HG02870 (cell line): Measurements from ENCODE around the gene TADA2A.
"Not testable (repeated sequence)": the region's sequence is repeated elsewhere in the genome, so short reads cannot be mapped to it uniquely, and the experiment has no call there.

Source experiments
- ATAC-seq: cut with Tn5 transposase; IDR thresholded peaks from one replicate; pipeline ENCODE4 v1.9.1; 2021; ENCODE audit warnings: mild to moderate bottlenecking, moderate library complexity; ENCODE audit not compliant: unreplicated experiment

The TADA2A gene

DNA sequence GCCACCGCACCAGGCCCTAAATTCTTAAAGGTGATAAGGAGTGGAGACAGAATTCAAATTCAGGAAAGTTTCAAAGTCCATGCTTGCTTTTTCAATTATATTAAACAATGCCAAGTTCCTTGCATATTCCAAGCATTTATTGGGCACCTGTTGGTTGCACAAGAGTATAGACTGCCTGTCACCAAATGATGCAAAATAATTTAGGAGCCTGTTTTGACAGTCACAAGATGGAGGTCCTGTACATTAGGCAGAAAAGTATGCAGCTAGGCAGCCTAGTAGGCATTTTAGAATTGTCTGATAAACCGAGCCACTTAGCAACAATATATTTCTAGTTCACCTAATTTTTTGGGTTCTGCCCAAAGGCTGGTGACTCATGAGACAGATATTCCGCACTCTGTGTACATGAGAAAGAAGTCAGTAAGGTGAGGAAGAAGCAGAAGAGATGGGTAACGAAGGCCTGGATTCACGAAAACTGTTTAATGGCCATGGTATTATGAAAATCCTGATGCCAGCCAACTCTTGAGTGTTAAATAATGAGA is 7.4 kb upstream of the TADA2A start:
- ATAC-seq = no peak

DNA sequence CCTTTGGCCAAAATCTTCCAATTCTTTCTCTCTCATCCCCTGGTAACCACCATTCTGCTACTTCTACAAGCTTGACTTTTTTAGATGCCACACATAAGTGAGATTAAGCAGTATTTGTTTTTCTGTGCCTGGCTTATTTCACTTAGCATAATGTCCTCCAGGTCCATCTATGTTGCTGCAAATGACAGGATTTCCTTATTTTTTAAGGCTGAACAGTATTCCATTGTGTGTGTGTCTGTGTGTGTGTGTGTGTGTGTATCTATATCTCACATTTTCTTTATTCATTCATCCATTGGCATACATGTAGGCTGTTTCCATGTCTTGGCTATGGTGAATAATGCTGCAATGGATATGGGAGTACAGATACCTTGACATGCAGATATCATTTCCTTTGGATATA is 6.2 kb upstream of the TADA2A start:
- ATAC-seq = no peak

DNA sequence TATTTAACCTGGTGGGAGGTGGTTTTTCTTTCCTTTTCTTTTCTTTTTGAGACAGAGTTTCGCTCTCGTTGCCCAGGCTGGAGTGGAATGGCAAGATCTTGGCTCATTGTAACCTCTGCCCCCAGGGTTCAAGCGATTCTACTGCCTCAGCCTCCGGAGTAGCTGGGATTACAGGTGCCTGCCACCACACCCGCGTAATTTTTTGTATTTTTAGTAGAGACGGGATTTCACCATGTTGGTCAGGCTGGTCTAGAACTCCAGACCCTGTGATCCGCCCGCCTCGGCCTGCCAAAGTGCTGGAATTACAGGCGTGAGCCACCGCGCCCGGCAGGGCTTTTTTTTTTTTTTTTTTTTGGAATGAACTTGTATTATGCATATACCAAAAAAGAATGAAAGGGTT is 1.2 kb upstream of the TADA2A start:
- ATAC-seq = not testable (repeated sequence)

DNA sequence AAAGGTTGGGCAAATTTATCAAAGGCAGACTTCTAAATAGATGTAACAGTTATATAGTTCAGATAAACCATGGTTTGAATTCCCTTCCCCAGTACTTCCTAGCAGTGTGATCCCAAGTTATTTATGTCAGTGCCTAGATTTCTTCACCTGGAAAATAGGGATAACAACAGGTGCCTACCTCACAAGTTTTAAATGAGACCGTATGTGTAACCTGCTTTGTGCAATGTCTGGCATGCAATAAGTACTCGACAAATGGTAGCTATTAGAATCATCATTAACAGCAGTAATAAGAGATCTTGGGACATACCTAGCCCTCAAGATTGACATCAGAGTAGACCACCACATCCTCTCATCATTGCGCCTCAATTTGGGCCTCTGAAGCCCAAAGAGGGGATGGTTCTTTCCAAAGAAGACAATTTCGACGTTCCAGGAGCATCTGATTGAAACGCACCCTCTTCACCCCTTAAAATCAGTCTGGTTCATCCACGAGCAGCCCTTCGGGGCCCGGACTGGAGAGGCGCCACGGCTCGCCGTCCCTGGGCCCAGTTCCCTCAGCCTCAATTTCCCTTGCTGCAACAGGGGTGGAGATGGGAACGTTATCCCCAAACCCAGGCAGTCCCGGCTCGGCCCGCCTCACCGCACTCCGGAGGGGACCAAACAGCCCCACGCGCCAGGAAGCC is 591 bp upstream of the TADA2A start:
- no peak for ATAC-seq

DNA sequence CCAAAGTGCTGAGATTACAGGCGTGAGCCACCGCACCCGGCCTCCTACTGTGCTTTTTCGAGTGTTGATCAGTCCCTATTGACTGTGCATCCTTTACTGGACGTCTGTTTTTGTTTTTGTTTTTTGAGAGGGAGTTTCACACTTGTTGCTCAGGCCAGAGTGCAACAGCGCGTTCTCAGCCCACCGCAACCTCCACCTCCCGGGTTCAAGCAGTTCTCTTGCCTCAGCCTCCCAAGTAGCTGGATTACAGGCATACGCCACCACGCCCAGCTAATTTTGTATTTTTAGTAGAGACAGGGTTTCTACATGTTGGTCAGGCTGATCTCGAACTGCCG is 1.4 kb downstream of the TADA2A start:
- ATAC-seq = not testable (repeated sequence)

DNA sequence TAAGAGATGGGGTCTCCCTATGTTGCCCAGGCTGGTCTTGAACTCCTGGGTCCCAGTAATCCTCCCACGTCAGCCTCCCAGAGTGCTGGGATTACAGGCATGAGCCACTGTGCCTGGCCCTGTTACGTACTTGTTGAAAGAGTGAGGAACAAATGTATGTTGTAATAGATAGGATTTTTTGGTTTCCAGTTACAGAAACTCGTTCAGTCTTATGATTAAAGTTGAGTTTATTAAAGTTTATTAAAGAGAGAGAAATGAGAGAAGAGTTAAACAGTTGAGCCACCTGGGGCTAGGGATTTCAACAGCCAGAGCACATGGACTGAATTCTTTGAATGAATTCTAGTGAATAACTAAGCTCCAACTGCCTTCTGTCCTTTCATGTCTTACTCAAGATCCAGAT is 3.7 kb downstream of the TADA2A start:
- no peak for ATAC-seq

DNA sequence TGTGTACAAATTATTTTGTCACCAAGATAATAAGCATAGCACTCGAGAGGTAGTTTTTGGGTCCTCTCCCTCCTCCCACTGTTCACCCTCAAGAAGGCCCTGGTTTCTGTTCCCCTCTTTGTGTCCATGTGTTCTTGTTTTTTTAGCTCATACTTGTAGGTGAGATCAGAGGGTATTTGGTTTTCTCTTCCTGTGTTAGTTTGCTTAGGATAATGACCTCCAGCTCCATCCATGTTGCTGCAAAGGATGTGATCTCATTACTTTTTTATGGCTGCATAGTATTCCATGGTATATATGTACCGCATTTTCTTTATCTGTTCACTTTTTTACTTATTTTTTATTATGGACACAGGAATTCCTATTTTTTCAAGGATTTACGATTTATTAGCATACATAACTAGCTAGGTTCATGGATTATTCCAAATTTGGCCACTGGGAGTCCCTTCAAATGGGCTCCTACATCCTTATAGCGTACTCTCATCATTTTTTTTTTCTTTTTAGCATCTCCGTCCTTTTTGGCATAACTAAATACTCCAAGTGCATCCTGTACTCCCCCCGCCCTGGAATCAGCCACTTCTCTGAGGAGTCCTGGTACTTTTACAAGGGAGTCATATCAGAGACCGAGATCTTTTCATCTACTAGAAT is 7.3 kb downstream of the TADA2A start:
- ATAC-seq = no peak

DNA sequence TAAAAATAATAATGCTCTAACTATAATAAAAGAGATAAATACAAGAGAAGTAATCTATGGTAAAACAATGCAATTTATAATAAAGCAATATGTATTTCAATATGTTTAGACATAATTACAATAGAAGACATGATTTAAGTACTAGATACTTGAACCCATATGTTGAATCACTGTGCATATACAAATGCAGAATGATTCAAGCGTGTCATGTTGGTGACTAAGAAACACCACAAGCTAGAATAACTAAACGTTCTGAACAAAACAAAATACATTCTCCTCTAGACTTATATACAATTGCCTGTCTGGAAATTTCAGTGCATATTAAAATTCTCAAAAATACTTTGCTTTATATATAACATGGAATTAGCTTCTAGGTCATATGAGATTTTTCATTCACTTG is 11.2 kb downstream of the TADA2A start:
- ATAC-seq = no peak

DNA sequence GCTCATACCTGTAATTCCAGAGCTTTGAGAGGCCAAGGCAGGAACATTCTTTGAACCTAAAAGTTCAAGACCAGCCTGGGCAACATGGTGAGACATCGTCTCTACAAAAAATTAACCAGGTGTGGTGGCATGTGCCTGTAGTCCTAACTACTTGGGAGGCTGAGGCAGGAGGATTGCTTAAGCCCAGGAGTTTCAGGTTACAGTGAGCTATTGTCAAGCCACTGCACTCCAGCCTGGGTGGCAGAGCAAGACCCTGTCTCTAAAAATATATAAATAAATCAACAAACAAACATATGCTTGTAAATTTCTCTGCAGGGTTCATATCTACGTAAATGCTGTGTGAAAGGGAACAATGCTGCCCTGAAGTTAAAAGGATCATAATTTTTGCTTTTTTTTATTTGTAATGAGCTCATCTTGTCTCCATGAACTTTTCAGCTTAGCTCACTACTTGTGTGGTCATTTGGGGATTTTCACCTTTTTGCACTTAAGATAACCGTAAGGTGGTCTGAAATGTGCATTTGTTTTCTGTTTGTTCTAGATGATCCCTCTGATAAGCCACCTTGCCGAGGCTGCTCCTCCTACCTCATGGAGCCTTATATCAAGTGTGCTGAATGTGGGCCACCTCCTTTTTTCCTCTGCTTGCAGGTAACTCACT is 16.4 kb downstream of the TADA2A start:
- no peak for ATAC-seq

DNA sequence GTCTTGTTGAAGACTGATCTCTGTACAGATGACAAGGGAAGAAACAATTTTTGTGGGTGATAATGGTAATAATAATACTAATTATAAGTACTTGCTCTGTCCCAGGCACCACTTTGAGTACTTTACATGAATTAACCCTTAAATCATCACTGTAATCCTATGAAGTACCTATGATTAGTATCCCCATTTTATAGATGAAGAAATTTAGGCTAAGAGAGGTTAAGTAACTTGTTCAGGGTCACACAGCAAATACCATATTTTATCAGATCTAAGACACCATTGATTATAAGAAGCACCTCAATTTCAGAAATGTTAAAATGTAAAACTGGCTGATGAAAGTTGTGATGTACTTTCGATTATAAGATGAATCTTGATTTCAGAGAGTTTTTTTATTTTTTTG is 18.6 kb downstream of the TADA2A start:
- no peak for ATAC-seq

DNA sequence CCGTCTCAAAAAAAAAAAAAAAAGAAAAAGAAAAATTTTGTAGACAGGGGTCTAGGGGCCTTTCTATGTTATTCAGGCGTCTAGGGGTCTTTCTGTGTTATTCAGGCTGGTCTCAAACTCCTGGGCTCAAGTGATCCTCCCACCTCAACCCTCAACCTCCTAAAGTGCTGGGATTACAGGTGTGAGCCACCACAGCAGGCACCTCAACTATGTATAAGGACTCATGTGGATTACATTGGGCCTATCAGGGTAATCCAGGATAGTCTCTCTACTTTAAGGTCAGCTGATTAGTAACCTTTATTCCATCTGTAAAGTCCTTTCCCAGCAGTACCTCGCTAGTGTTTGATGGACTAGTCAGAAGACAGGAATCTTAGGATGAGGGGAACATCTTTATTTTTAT is 22.4 kb downstream of the TADA2A start:
- no peak for ATAC-seq

DNA sequence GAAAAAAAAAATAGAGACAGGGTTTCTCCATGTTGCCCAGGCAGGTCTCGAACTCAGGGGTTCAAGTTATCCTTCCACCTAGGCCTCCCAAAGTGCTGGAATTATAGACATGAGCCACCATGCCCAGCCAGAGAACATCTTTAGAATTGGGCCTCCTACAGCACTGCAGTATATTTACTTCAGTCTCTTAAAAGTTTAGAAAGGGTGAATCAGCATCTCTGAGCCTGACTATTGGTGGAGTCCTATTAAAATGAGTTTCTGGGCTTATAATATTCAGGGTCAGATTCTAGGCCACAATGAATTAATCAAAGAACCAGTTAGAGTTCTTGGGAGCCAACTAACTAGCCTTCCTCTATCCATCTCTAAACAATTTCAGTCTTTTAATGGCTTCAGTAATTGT is 22.8 kb downstream of the TADA2A start:
- ATAC-seq = no peak

DNA sequence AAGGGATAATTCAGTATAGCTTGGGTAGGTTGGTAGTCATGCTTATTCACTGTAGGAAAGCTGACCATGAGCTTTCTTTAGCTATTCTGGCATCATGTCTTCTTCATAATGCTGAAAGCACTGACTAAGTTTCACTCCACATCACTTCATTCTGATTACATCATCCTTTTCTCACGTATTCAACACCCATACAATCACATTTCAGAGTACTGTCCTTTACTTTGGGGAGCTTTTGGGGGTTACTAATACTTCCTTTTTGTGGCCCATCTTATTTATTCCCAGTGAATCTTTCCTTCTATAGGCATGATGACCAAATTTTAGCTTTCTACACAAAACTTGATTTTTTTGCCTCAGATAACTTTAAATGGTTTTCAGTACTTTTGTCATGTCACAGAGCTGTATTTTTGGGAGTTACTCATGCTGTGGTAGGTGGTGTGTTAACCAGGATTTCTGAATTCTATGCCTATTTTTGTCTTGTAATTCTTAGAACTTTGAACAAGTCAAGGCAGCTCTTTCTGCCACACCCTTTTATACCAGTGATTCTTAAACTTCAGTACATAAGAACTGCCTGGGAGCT is 23.5 kb downstream of the TADA2A start:
- ATAC-seq = no peak

DNA sequence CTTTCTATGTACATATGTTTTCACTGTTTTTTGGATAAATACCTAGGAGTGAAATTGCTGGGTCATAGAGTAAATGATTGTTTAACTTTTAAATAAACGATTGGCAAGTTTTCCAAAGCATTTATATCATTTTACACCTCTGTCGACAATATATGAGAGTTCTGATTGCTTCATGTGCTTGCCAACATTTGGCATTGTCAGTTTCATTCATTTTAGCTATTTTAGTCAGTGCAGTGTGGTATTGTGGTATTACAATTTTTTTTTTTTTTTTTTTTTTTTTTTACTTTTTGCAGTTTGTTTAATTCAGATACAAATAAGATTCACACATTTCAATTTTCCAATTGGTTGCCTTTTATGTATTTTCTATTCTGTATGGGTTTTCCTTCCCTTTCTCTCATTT is 26.0 kb downstream of the TADA2A start:
- no peak for ATAC-seq

DNA sequence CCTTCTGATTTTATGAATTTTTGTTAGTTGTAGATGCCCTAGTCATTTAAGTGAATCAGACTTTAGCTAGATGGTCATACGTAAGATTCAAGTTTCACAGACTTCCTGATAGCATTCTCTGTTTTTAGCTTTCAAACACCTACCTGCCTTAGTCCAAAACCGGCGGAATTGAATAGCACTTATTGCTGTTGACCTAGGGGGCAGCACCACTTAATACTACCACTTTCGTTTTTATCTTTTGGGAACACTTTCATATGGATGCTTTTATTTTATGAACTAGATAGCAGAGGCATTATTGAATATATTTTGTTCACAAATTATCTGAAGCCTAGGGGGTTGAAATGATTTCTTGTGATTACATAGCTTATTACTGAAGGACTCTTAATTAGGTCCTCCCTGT is 31.5 kb downstream of the TADA2A start:
- no peak for ATAC-seq

DNA sequence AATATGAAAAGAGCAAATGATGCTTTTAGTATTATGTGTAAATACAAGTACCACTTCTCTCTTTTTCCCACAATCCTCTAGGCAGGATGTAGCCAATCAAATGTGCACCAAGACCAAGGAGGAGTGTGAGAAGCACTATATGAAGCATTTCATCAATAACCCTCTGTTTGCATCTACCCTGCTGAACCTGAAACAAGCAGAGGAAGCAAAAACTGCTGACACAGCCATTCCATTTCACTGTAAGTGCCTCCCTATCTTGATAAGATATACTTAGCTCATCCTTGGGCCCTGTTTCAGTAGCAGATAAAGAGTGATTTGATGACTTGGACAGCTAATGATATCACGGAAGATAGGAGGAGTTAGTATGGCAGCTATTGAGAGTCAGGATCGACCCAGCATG is 33.7 kb downstream of the TADA2A start:
- ATAC-seq = no peak

DNA sequence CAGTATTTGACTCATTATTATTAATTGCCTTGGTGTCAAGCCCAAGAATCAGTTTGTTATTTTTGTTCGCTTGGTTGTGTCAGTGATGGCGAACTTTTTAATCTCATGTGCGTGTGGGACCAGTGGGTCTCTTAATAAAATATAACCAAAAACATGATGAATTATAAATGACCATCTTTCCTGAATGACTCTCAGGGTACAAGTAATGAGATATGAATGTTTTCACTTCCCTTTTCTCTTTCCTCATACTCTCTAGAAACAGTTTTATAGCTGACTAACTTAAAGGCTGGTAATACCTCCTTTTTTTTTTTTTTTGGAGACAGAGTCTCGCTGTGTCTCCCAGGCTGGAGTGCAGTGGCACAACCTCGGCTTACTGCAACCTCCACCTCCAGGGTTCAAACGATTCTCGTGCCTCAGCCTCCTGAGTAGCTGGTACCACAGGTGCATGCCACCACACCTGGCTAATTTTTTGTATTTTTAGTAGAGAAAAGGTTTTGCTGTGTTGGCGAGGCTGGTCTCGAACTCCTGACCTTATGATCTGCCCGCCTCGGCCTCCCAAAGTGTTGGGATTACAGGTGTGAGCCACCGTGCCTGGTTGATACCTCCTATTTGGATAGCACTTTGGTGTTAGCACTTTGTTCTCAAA is 34.8 kb downstream of the TADA2A start:
- not testable (repeated sequence) for ATAC-seq

DNA sequence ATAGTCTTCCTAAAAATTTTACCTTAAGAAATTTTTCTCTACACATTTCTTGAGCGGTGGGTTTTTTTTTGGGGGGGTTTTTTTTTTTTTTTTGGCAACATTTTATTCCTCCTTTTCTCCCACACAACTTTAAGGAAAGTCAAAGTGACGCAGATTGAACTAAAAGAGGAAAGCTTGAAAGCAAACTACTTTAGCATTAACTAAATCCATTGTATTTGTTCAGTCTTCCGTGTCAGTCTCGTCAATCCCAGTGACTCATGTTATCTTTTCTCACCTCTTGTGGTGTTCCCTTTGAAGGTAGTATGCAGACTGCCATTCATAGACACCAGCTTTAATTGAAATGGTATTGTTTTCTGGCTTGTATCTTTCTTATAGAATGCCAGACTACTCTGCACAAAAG is 39.3 kb downstream of the TADA2A start:
- no peak for ATAC-seq

DNA sequence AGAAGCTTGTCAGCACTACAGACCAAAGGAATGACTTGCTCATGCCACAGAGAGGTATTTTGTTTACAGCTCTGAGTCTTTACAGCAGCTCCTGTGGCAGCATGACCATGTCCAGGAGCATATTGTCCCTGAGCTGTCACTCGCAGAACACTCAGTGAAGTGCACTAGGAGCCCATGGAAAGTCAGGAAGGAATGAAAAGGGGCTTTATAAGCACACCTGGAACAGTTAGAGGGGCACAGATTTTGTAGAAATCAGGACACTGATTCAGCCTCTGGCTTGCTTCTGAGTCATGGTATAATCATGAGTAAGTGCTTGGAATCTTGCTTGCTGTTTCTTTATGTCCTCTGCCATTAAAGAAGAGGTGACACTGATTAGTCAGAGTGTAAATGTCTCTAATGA is 41.0 kb downstream of the TADA2A start:
- ATAC-seq = no peak

DNA sequence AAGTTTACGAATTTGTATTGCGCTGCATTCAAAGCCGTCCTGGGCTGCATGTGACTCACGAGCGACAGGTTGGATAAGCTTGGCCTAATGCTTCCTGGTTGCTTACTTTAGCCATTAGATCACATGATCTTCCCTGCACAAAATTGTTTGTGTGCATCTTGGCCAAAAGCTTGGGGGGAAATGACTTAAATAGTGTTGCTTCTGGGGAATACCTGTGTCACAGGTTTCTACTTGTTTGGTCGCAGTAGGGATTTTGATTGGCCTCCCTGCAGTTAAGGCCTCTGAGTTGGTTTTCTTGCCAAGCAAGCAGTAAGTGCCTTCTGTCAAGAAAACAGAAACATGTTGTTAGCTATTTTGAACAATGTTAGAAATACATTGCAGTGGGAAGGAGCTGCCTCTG is 43.4 kb downstream of the TADA2A start:
- no peak for ATAC-seq

DNA sequence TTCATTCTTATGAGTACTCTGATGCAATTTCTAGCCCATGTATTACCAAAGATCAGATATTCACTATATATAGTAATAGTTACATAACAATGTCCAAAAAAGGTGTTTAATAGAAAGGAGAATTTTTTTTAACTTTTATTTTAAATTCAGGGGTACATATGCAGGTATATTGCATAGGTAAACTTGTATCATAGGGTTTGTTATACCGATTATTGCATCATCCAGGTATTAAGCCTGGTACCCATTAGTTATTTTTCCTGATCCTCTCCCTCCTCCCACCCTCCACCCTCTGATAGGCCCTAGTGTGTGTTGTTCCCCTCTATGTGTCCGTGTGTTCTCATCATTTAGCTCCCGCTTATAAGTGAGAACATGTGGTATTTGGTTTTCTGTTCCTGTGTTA is 51.1 kb downstream of the TADA2A start:
- not testable (repeated sequence) for ATAC-seq
